Measurements from ENCODE around the gene ENKUR. TPM values are rescaled to one million over a fixed set of nuclear protein-coding genes. Genes with fewer than 3 reads are reported as not detected.

The ENKUR gene
- total RNA-seq, 1 donor from 2014 or later, result not detected

DNA sequence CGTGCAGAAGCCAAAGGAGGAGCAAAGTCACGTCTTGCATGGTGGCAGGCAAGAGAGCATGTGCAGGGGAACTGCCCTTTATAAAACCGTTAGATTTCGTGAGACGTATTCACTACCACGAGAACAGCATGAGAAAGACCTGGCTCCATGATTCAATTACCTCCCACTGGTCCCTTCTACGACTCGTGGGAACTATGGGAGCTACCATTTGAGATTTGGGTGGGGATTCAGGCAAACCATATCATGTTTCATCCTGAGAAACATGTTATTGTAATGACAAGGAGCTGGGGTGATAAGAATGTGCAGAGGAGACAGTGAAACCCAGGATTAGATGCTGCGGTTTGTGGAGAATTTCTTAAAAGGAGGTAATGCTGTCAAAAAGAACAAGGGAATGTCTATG lies 34.4 kb upstream of the ENKUR start:
- H3K36me3 Mint-ChIP-seq (ENCODE audit: unreplicated experiment), result no peaks in the 10 kb centered on the region
- TF ChIP-seq, protein P1, sequence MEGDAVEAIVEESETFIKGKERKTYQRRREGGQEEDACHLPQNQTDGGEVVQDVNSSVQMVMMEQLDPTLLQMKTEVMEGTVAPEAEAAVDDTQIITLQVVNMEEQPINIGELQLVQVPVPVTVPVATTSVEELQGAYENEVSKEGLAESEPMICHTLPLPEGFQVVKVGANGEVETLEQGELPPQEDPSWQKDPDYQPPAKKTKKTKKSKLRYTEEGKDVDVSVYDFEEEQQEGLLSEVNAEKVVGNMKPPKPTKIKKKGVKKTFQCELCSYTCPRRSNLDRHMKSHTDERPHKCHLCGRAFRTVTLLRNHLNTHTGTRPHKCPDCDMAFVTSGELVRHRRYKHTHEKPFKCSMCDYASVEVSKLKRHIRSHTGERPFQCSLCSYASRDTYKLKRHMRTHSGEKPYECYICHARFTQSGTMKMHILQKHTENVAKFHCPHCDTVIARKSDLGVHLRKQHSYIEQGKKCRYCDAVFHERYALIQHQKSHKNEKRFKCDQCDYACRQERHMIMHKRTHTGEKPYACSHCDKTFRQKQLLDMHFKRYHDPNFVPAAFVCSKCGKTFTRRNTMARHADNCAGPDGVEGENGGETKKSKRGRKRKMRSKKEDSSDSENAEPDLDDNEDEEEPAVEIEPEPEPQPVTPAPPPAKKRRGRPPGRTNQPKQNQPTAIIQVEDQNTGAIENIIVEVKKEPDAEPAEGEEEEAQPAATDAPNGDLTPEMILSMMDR (IDR thresholded peaks at IDR 0.05; ENCODE audit: partially characterized antibody, unreplicated experiment), result no peak
- H3K9me3 Mint-ChIP-seq (ENCODE audit: unreplicated experiment), result peaks cover 5% of the 10 kb centered on the region

DNA sequence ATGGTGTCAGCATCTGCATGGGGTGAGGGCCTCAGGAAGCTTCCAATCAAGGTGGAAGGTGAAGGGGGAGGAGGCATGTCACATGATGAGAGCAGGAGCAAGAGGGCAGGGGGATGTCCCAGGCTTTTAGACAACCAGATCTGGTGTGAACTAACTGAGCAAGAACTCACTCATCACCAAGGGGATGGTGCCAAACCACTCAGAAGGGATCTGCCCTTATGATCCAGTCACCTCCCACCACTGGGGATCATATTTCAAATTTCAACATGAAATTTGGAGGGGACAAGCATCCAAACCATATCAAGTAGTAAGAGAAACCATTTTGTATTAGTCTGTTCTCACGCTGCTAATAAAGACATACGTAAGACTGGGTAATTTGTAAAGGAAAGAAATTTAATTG lies 34.0 kb upstream of the ENKUR start:
- Mint-ChIP-seq H3K9me3 (ENCODE audit: unreplicated experiment) (peaks cover 5% of the 10 kb centered on the region), H3K4me3 (ENCODE audit: unreplicated experiment) (no peak overlapping the region), H3K4me1 (ENCODE audit: low read depth, unreplicated experiment) (no peaks in the 10 kb centered on the region), H3K36me3 (ENCODE audit: unreplicated experiment) (no peaks in the 10 kb centered on the region), H3K27me3 (ENCODE audit: unreplicated experiment) (peaks cover 3% of the 10 kb centered on the region), H3K27ac (ENCODE audit: unreplicated experiment) (no peak overlapping the region)
- TF ChIP-seq, protein P1 (IDR thresholded peaks at IDR 0.05; ENCODE audit: partially characterized antibody, unreplicated experiment), result no peak
- no peak for DNase-seq

More for the DNA sequence above, 34.4 kb upstream of the ENKUR start:
- DNase-seq, result no peak
- Mint-ChIP-seq H3K27me3 (ENCODE audit: unreplicated experiment) (peaks cover 3% of the 10 kb centered on the region), H3K4me1 (ENCODE audit: low read depth, unreplicated experiment) (no peaks in the 10 kb centered on the region), H3K27ac (ENCODE audit: unreplicated experiment) (no peak overlapping the region), H3K4me3 (ENCODE audit: unreplicated experiment) (no peak overlapping the region)

DNA sequence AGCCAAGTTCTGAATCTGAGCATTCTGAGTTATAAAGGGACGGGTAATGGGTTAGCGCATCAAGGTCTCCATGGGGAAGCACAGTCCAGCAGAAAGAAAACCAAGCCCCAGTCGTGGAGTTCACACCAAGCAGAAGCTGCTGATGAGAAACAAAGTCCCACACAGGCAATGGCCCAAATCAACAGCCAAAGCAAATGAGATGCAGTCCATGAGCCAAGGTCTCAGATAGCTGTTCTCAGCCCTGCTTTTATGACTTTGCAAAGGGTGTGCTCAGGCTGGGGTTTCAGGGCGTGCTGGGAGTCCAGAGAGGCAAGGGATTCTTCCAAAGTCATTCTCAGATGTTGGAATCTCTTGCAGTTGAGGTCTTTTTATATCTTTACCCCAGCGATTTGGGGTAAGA lies 32.5 kb upstream of the ENKUR start:
- Mint-ChIP-seq H3K9me3 (ENCODE audit: unreplicated experiment) (peaks cover 5% of the 10 kb centered on the region), H3K4me1 (ENCODE audit: low read depth, unreplicated experiment) (no peaks in the 10 kb centered on the region), H3K36me3 (ENCODE audit: unreplicated experiment) (no peaks in the 10 kb centered on the region), H3K27me3 (ENCODE audit: unreplicated experiment) (peaks cover 3% of the 10 kb centered on the region), H3K27ac (ENCODE audit: unreplicated experiment) (no peak overlapping the region), H3K4me3 (ENCODE audit: unreplicated experiment) (no peak overlapping the region)
- no peak for DNase-seq
- TF ChIP-seq, protein P1 (IDR thresholded peaks at IDR 0.05; ENCODE audit: partially characterized antibody, unreplicated experiment), result no peak

DNA sequence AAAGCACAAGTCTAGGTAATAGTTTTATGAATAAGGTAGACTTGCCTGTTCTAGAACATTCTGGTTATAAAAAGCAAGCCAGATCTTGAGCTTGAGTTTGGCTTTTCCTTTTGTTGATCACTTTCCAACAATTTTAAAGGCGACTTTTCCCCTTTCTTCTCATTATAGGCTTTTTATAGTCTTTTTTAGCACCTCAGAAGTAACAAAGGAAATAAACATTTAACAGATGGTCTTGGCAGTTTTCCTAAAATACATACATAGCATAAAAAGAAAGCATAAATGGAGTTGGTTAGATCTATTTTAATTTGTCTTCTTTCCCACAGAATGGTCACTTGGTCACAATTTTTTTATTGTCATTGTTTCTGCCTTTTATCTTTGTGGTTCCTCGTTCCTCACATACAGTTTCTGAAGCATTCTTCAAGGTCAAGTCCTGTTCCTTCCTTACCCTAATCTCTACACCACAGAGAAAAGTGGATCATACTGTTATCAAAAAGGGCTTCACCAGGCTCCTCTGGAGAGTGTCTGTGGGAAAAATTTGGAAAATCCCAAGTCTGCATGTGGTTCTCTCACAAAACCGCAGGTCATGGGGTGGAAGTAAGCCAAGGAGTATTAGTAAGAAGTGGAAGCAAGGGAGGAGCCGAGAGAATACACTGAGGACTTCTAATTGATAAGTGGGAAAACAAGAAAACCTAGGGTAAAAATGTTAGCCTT lies 31.8 kb upstream of the ENKUR start:
- Mint-ChIP-seq H3K9me3 (ENCODE audit: unreplicated experiment) (peaks cover 5% of the 10 kb centered on the region), H3K36me3 (ENCODE audit: unreplicated experiment) (no peaks in the 10 kb centered on the region), H3K4me3 (ENCODE audit: unreplicated experiment) (no peak overlapping the region), H3K27me3 (ENCODE audit: unreplicated experiment) (peaks cover 3% of the 10 kb centered on the region), H3K27ac (ENCODE audit: unreplicated experiment) (no peak overlapping the region), H3K4me1 (ENCODE audit: low read depth, unreplicated experiment) (no peaks in the 10 kb centered on the region)
- DNase-seq, result no peak
- TF ChIP-seq, protein P1 (IDR thresholded peaks at IDR 0.05; ENCODE audit: partially characterized antibody, unreplicated experiment), result no peak

DNA sequence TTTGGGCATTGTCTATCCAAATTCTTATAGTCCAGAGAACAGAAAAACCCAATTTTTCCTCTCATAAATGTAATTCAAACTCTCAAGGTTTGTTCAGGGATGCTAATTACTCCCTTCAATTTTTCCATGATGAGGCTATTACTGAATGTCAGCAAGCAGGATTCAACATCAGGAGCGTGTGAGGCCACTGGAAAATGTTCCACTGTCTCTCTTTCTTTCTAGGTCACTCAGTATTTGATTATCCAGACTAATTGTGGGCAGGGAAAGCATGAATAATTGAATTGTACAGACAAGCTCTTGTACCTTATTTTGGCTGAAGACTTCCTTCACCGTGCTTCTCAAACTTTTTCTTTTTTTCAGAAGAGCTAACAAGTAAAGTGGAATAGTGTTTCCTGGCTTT lies 31.1 kb upstream of the ENKUR start:
- TF ChIP-seq, protein P1 (IDR thresholded peaks at IDR 0.05; ENCODE audit: partially characterized antibody, unreplicated experiment), result no peak
- Mint-ChIP-seq H3K4me3 (ENCODE audit: unreplicated experiment) (no peak overlapping the region), H3K4me1 (ENCODE audit: low read depth, unreplicated experiment) (no peaks in the 10 kb centered on the region), H3K27me3 (ENCODE audit: unreplicated experiment) (peaks cover 3% of the 10 kb centered on the region), H3K9me3 (ENCODE audit: unreplicated experiment) (peaks cover 5% of the 10 kb centered on the region), H3K36me3 (ENCODE audit: unreplicated experiment) (no peaks in the 10 kb centered on the region), H3K27ac (ENCODE audit: unreplicated experiment) (no peak overlapping the region)
- DNase-seq, result no peak

Measured in glutamatergic neuron (in vitro differentiated cells).